H1 (cell line): Measurements from ENCODE around the gene FLVCR2. TPM values are rescaled to one million over a fixed set of nuclear protein-coding genes. Genes with fewer than 3 reads are reported as not detected.

Experiments used
- RAD21 ChIP-seq, 2 experiments: IDR thresholded peaks in 1 of 2; conservative IDR thresholded peaks in 1 of 2; 2 replicates each; pipeline ENCODE4 v1.6.1; 2011; ENCODE audit warnings: low read depth in 2 of 2, low read length in 2 of 2, improper control_type of control experiment in 1 of 2, inconsistent platforms in 1 of 2, mild to moderate bottlenecking in 1 of 2, moderate library complexity in 1 of 2
- RBBP5 ChIP-seq: IDR thresholded peaks from 2 replicates; pipeline ENCODE4 v1.7.1; 2012; ENCODE audit warnings: low read depth, mild to moderate bottlenecking, inconsistent platforms, low read length, moderate library complexity, borderline replicate concordance
- polyA plus RNA-seq, 7 experiments: library from polyadenylated mRNA; depleted of rRNA in 3 of 7; stranded (reverse) in 5 of 7; unstranded in 2 of 7; fragments of >200 nt in 5 of 7; fragments of 200-250 nt in 2 of 7; gene quantifications; 1 replicate in 5 of 7; 2 replicates in 1 of 7; 4 replicates in 1 of 7; pipeline versions ENCODE4 v1.2.1 to v1.2.3, GENCODE V29; 2011 to 2013; ENCODE audit warnings: missing spikeins in 2 of 7, mixed read lengths in 2 of 7
- total RNA-seq: library from RNA; stranded (reverse); fragmentation: NEBNext Ultra II Directional; extraction: Animal tissue kit (Norgen Biotek cat#: 25700); gene quantifications from 2 replicates; pipeline ENCODE4 v1.2.1, GENCODE V29; 2021
- TF ChIP-seq, protein P1 (sequence below), 3 experiments: IDR thresholded peaks; 1 replicate in 2 of 3; 2 replicates in 1 of 3; pipeline versions ENCODE4 v1.5.1 to v1.6.1; 2011; ENCODE audit warnings: low read length in 3 of 3, mild to moderate bottlenecking in 3 of 3, inconsistent platforms in 2 of 3, low read depth in 1 of 3, moderate library complexity in 1 of 3; ENCODE audit not compliant: insufficient read depth in 1 of 3; ENCODE audit errors: control extremely low read depth in 1 of 3

FLVCR2 gene
- total and polyA plus RNA-seq, 2 of the 8 experiments (the other 6 are each of a cell fraction or from before 2014, with no cell fraction given), result 7.1 to 8.2 TPM

DNA sequence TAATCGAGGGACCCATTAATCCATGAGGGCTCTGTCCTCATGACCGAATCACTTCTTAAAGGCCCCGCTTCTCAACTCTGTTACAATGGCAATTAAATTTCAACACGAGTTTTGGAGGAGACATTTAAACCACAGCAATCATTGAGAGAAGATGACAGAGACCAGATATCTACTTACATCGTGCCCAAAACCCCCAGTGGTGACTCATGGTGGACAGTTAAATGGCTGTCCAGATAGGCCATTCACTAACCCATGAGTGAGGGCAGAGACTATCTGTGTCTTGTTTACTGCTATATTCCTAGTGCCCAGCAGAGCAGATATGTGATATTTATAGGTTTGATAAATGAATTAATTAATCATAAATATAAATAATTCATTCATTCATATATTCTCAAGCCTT lies 20.0 kb upstream of the FLVCR2 start (continued):
- TF ChIP-seq, protein P1, sequence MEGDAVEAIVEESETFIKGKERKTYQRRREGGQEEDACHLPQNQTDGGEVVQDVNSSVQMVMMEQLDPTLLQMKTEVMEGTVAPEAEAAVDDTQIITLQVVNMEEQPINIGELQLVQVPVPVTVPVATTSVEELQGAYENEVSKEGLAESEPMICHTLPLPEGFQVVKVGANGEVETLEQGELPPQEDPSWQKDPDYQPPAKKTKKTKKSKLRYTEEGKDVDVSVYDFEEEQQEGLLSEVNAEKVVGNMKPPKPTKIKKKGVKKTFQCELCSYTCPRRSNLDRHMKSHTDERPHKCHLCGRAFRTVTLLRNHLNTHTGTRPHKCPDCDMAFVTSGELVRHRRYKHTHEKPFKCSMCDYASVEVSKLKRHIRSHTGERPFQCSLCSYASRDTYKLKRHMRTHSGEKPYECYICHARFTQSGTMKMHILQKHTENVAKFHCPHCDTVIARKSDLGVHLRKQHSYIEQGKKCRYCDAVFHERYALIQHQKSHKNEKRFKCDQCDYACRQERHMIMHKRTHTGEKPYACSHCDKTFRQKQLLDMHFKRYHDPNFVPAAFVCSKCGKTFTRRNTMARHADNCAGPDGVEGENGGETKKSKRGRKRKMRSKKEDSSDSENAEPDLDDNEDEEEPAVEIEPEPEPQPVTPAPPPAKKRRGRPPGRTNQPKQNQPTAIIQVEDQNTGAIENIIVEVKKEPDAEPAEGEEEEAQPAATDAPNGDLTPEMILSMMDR (IDR thresholded peaks at IDR 0.05; ENCODE audit: control extremely low read depth in 1 of 3, insufficient read depth in 1 of 3, low read depth in 1 of 3, low read length in 3 of 3), result no peak
- TF ChIP-seq RBBP5 (no peak), RAD21 (IDR thresholded peaks at IDR 0.05 in 1 of 2, conservative IDR thresholded peaks at IDR 0.05 in 1 of 2; ENCODE audit: low read depth in 2 of 2, low read length in 2 of 2) (no peak)
